ENCODE results near the gene AK5. TPM values are rescaled to one million over a fixed set of nuclear protein-coding genes. Genes with fewer than 3 reads are reported as not detected.

Gene AK5
- total and polyA plus RNA-seq, 9 donors = 0.45 to 3.5 (median 0.82) TPM; not detected in 2

- Histone ChIP-seq H3K9me3 (no peaks in the 10 kb centered on the region), H3K27me3 (no peaks in the 10 kb centered on the region), H3K4me3 (no peak overlapping the region), H3K27ac (no peak overlapping the region), H3K36me3 (no peaks in the 10 kb centered on the region), H3K4me1 (ENCODE audit: insufficient read depth) (no peaks in the 10 kb centered on the region)
- DNase-seq = no peak
- TF ChIP-seq POLR2A (IDR thresholded peaks at IDR 0.05) (no peak), EP300 (IDR thresholded peaks at IDR 0.05) (no peak)
- TF ChIP-seq, protein P1, sequence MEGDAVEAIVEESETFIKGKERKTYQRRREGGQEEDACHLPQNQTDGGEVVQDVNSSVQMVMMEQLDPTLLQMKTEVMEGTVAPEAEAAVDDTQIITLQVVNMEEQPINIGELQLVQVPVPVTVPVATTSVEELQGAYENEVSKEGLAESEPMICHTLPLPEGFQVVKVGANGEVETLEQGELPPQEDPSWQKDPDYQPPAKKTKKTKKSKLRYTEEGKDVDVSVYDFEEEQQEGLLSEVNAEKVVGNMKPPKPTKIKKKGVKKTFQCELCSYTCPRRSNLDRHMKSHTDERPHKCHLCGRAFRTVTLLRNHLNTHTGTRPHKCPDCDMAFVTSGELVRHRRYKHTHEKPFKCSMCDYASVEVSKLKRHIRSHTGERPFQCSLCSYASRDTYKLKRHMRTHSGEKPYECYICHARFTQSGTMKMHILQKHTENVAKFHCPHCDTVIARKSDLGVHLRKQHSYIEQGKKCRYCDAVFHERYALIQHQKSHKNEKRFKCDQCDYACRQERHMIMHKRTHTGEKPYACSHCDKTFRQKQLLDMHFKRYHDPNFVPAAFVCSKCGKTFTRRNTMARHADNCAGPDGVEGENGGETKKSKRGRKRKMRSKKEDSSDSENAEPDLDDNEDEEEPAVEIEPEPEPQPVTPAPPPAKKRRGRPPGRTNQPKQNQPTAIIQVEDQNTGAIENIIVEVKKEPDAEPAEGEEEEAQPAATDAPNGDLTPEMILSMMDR (IDR thresholded peaks at IDR 0.05) = no peak
- WGBS, 3 donors = 39 to 49% (median 46%) methylated on average over 3 of the region's 3 CpGs
- intact Hi-C loops (cut with DNase I) = no loop called here
Measured at GRCh38 chr1:77473690-77474089, 191.9 kb downstream of the AK5 start.

GRCh38 chr1:77475641-77476040 lies 193.8 kb downstream of the AK5 start:
- H3K36me3 ChIP-seq = no peaks in the 10 kb centered on the region
- no peak for DNase-seq
- intact Hi-C loops (cut with DNase I) = no loop called here
- H3K27ac ChIP-seq = no peak overlapping the region
- 16 to 24% (median 22%) methylated on average over 1 of the region's 1 CpG for WGBS, 3 donors
- no peaks in the 10 kb centered on the region for H3K4me1 ChIP-seq (ENCODE audit: insufficient read depth)
- TF ChIP-seq, protein P1 (IDR thresholded peaks at IDR 0.05) = no peak
- TF ChIP-seq EP300 (IDR thresholded peaks at IDR 0.05) = no peak
- TF ChIP-seq POLR2A (IDR thresholded peaks at IDR 0.05) = no peak
- H3K9me3 ChIP-seq = no peaks in the 10 kb centered on the region
- no peak overlapping the region for H3K4me3 ChIP-seq
- no peaks in the 10 kb centered on the region for H3K27me3 ChIP-seq

- Histone ChIP-seq H3K4me3 (no peak overlapping the region), H3K9me3 (no peaks in the 10 kb centered on the region), H3K4me1 (ENCODE audit: insufficient read depth) (no peaks in the 10 kb centered on the region), H3K27me3 (no peaks in the 10 kb centered on the region), H3K36me3 (no peaks in the 10 kb centered on the region), H3K27ac (no peak overlapping the region)
- 65 to 77% (median 74%) methylated on average over 7 of the region's 7 CpGs for WGBS, 3 donors
- TF ChIP-seq POLR2A (IDR thresholded peaks at IDR 0.05) = no peak
- TF ChIP-seq EP300 (IDR thresholded peaks at IDR 0.05) = no peak
- TF ChIP-seq, protein P1 (IDR thresholded peaks at IDR 0.05) = no peak
- DNase-seq = no peak
- intact Hi-C loops (cut with DNase I) = no loop called here
Measured at GRCh38 chr1:77476475-77476874, 194.7 kb downstream of the AK5 start.

DNA sequence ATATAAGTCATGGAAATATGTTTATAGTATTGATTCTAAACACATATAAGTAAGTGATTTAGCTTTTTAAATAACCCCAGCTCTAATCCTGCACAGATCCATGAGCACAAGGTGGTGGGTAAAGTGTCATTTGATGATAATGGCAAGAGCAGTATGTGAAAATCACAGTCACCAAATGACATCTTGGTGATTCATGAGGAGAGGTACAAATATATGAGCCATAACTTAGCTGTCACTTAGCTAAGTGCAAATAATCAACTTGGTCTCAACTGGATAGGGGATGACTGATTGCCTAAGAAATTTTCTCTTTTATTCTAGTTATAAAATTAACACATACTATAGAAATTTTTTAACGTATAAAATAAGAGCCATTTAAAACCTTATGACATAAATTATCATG lies 202.5 kb downstream of the AK5 start:
- TF ChIP-seq EP300 (IDR thresholded peaks at IDR 0.05) (no peak), POLR2A (IDR thresholded peaks at IDR 0.05) (no peak)
- TF ChIP-seq, protein P1 (IDR thresholded peaks at IDR 0.05) = no peak
- no peak for DNase-seq
- Histone ChIP-seq H3K27ac (no peak overlapping the region), H3K27me3 (no peaks in the 10 kb centered on the region), H3K36me3 (no peaks in the 10 kb centered on the region), H3K4me1 (ENCODE audit: insufficient read depth) (no peaks in the 10 kb centered on the region), H3K4me3 (no peak overlapping the region), H3K9me3 (no peaks in the 10 kb centered on the region)
- 70 to 89% (median 80%) methylated on average over 1 of the region's 1 CpG for WGBS, 3 donors
- intact Hi-C loops (cut with DNase I) = no loop called here

Measured in ovary (tissue), 9 donors.